CD4-positive, alpha-beta T cell treated with Interleukin-12 subunit alpha and Interleukin-12 subunit beta, for 1 hour (primary cell): ENCODE data around the gene RBM28.

ENCODE experiments used
- DNase-seq: peaks from one replicate; pipeline ENCODE4 v3.0.0-alpha.2; 2020

The RBM28 gene

DNA sequence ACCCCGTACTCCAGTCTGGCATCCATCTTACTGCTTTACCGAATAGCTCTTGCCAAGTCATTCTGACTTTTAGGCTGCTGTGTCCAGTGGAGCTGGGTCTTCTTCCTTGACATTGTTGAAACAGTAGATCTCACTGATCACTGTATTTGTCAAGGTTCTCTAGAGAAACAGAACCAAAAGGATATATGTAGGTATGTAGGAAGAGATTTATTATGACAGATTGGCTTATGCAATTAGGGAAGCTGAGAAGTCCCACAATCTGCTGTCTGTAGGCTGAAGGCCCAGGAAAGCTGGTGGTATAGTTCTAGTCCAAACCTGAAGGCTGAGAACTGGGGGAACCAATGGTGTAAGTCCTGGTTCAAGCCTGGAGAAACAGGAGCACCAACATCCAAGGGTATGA is 29.9 kb upstream of the RBM28 start:
- no peak for DNase-seq

DNA sequence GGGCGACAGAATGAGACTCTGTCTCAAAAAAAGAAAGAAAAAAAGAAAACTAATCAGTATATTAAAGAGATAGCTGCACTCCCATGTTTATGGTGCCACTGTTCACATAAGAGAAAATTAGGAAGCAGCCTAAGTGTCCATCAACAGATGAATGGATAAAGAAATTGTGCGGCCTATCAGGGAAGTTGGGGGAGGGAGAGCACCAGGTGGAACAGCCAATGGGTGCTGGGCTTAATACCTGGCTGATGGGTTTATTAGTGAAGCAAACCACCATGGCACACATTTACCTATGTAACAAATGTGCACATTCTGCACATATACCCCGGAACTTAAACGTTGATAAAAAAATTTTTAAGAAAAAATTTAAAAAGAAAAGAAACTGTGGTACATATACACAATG is 26.8 kb upstream of the RBM28 start:
- DNase-seq, result no peak

DNA sequence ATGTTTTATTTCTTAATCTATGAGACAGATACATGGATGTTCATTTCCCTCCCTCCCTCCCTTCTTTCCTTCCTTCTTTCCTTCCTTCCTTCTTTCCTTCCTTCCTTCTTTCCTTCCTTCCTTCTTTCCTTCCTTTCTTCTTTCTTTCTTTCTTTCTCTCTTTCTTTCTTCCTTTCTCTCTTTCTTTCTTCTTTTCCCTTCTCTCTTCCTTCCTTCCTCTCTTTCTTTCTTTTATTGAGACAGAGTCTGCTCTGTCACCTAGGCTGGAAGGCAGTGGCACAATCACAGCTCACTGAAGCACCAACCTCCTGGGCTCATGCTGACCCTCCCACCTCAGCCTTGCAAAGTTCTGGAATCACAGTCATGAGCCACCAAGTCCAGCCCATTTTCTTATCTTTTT is 23.3 kb upstream of the RBM28 start:
- DNase-seq, result no peak

DNA sequence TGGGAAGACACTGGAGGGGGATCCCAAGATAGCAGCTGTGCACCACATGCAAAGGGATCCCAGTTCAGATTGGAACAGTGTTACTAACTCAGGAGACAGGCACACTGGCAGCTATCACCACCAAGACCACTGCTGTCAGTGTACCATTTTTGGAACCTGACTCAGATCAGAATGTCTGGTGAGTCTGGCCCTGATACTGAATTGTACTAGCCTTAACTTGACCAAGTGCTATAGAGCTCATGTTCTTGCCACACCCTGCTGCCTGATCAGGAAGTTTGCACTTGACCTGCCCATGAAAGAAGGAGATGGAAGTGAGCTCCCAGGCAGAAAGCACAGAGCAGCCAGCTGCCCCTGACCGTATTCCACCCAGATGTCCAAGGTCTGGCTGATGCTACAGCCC is 22.6 kb upstream of the RBM28 start:
- no peak for DNase-seq

DNA sequence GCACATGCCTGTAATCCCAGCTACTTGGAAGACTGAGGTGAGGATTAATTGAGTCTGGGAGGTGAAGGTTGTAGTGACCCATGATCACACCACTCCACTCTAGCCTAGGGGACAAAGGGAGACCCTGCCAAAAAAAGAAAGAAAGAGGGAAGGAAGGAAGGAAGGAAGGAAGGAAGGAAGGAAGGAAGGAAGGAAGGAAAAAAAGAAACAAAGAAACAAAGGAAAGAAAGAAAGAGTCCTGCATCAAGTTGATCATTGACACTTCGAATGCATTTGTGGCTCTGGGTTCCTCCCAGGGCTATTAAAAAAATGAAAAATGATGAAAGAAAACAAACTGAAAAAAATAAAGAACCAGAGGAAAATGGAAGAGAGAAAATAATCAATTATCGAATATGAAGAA is 21.7 kb upstream of the RBM28 start:
- no peak for DNase-seq

DNA sequence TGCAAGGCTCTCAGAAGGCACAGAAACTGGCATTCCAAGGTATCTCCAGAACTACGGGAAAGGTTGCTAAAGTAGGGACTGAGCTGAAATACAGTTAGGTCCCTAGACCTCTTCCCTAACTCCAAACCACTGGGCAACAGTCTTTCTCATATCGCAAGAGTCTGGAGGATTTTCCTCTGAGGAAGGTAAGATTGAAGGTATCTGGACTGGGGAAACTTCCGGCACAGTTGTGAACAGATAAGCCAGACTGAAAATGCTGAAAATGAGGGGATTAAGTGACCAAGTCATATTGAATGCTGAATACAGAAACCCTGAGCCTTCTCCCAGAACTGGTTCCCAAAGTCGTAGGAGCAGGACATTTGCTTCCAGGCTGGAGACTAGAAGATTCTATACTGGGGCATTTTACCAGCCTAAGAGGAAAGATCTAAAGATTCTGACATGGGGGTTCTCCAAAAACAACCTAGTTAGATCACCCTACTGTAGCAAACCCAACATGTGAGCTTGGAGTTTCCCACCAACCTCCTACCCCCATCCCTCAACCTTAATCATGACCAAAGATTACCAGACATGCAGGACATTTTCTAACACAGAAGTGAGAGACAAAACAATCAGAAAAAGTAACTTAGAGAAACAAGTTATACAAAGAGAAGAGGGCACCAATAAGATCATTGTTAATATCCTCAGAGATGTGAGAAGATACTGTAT is 20.6 kb upstream of the RBM28 start:
- no peak for DNase-seq

DNA sequence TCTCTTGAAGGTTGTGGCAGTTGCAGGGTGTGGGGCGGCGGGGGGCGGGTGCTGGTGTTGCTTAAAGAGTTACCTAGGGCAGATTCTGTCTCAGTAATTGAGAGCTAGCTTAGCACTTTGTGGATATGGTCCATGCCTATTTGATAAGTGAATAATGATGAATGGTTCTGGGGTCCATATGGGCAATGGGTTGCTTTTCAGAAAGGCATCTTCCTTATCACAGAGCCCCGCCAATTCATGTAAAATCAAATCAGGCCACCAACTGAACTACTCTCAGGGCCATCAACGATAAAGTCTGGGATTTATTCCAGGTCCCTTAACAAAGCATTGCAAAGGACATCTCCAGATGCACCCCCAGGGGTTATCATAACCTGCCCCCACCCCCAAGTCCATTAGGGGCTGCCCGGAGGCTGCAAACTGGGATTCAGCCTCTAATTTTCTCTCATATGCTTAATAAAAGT is 19.6 kb upstream of the RBM28 start:
- DNase-seq, result no peak

DNA sequence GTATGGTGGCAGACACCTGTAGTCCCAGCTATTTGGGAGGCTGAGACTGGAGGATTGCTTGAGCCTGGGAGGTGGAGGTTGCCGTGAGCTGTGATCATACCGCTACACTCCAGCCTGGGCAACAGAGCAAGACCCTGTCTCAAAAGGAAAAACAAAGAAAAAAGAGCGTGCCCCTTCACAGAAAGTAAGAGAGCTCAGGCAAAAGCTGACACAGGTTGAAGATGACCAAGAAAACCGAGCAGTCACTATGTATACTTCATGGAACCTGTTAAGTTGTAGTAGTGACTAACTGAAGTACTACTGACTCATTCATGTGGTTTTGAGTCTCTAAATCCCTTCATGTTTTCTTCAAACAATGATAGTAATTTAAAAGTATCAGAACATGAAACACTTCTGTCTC is 19.0 kb upstream of the RBM28 start:
- no peak for DNase-seq

DNA sequence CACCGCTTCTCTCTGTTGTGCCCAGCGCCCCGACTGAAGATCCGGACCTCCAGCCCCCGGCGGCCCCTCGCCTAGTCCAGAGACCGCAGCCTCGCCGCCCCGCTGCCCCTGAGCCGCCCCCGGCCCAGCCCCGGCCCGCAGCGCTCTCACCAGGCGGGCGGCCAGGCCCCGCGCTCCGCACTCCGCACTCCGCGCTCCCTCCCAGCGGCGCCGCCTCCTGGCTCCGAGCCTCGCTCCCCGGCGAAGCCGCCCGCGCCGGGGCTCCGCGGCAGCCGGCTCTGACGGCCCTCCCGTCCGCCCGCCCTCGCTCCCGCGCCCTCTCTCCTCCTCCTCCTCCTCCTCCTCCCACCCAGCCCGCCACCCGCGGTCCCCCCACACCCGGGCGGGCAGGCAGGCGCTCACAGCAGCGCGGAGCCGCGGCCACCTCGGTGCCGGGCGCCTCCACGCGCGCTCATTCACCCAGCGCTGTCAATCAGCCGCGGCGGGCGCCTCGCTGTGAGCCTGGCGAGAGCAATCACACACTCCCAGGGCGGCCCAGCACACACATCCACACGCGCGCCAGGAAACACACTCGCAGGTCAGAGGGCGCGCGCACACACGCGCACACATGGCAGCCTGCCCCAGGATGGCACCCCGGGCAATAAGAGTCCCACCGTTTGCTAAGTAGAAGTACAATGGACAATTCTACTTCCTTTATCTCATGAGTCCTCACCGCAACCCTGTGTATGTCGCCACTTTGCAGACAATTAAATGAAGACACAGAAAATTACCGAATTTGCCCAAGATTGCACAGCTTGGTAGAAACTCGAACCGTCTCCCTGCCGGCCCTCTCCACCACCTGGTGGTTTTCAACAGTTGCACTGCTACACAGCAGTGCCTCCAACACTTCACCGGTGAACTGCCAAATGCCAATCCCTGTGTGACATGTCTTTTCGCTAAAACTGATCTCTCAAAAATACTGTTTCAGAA is 18.0 kb upstream of the RBM28 start, which contains the start of gene PRRT4:
TSS of gene PRRT4 (minus strand) at position 280 of the 969 bp plus-strand sequence.
- DNase-seq, result peak; percentile 57

DNA sequence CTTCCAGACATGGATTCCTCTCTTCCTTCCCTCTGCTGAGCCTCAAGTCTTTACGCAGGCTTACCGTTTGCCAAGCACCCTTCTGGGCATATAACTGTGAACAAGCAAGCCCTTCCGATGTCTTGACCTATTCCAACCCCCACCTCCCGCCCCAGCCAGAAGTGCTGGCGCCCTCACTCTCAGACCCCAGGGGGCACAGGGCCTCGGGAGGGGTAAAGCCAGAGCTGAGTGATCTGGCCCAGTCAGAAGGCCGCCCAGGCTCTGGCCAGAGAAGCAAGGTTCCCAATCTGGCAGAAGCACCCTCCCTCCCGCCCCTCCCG is 16.6 kb upstream of the RBM28 start:
- no peak for DNase-seq

DNA sequence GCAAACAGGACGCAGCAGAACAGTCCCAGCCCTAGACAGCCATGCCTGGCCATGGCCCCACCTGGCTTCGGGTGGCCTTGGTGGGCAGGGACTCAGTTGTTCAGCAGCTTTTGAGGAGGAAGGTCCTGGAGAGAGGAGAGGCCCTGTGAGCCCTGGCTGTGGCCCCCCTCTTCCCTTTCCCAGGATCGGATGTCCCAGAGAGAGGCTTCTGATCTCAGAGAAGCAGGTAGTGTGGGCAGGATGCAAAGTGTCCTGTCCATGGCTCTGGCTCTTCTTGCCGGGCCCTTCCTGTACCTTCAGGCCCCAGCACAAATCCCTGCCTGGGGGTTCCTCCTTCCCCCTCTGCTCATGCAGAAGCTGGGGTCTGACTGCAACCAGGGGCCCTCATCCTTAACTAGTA is 16.2 kb upstream of the RBM28 start:
- no peak for DNase-seq

DNA sequence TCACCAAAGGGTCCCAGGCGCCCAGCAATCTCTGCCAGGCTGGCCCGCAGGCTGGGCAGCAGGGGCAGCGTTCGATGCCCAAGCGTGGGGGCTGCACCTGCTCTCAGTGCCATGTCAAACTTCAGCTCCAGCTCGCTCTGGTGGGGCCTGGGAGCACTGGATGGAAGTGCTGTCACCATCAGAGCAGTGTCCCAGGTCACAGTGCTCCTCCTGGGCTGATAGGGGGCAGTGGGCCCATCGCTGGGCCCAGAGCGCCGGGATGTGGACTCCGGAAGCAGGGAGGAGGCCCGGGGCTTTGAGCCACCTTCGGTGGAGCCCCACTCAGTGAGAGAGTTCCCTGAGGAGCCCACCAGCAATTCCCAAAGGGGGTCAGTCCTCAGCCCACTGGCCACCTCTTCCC is 15.6 kb upstream of the RBM28 start:
- no peak for DNase-seq

DNA sequence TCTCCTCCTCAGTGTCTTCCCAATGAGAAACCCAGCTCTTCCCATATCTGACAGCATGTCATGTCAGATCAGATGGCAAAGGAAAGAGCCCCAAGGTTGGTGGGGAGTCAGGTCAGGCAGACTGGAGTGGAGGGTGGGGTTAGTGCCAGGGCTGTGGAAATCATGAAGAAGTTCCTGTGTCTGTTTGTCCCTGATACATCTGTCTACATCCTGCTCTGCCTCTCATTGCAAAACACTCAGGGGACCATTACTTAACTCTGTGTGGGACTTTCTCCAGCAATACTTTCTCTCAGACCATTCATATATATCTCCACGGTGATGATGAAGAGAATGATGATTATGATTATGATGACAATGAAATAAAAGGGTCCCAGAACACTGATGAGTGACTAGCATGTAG is 14.5 kb upstream of the RBM28 start:
- DNase-seq, result no peak

DNA sequence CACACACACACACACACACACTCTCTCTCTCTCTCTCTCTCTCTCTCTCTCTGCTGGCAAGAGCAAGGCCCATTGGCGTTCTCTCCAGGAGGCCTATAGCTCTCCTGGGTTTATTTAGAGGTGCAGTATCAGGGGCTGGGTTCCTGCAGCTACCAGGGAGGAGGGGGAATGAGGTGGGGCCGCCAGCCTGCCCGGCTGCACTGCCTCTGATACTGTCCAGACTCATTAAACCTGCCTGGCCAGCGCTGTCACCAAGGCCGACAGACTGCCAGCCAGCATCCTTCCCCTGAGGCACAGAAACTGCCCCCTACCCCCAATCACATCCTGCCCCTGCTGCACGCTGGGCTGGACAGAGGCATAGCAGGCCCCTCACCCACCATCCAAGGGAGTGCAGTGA is 13.5 kb upstream of the RBM28 start:
- DNase-seq, result no peak

DNA sequence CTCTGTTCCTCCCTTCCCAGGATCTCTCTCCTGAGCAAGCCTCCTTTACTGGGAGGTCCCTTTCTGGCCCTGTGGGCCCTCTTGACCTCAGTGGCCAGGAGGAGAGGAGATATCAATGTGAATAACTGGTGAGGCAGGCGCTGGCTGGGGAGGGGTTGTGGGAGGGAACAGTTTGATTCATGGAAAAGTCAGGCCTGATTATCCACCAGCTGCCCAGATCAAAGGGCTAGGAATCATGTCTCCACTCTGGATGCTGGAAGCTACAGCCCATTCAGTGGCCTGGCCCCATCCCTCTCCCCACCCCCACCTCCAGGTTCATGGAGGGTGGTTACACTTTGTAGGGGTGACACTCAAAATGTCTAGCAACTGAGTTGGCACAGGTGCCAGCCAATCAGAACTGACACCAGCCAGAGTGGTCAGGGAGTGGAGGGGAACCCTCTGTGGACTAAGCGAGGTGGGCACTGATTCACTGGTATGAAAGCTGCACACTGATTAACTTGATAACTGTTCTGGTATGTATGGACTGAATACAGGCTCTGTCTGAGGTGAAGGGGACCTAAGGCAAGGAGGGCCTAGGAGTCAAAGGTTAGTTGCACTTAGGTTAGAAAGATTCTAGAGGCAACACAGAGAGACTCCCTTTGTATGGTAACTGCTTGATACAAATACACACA is 13.0 kb upstream of the RBM28 start:
- DNase-seq, result no peak

DNA sequence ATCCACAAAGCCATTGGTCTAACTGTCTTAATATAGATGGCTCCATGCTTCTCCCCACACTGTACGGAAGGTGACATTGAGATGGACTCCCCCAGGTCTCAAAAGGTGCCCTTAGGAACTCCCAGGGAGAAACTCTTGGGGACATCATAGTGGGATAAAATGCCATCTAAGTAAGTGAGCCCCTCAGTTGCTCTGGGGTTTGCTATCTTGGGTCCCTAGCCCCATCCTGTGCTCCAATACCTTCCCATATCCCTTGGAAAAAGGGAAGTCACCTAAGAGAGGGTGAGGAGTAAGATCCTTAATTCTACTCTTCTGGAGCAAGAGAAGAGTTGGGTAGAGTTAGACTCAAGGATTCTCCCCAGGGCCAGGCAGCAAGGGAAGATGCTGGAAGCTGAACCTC is 9.9 kb upstream of the RBM28 start:
- no peak for DNase-seq

DNA sequence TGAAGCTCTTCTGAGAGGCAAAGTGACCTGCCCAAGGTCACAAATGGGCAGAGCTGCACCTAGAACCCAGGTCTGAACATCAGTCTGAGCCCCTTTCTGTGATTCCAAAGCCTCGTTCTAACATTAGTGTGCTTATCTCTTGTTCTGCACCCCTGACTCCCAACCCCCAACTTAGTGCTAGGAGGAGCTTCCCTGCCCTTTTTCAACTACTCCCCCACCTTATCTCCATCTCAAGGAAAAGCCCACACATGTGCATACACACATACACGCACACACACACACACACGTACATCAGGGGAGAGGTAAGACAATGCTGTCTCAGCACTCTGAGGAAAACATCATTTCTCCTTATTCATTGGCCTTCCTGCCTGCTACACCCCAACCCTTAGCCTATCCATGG is 9.5 kb upstream of the RBM28 start:
- DNase-seq, result no peak

DNA sequence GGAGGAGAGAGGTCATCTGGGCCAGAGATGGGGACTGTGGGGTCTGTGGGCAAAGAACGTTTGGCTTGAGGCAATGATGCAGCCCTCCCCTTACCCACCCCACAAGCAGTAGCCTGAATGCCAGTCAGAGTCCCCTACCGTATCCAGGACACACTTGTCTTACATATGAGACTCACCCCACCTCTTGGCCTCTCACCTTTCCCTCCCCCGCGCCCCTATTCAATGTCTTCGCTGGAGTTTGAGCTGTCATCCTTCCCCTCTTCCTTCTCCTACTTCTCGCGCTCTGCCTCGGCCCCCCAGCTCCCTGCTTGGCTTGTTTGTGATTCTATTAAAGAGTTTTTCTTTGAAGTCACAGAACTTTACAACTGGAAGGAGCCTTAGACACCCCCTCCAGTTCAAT is 8.9 kb upstream of the RBM28 start:
- DNase-seq, result no peak

DNA sequence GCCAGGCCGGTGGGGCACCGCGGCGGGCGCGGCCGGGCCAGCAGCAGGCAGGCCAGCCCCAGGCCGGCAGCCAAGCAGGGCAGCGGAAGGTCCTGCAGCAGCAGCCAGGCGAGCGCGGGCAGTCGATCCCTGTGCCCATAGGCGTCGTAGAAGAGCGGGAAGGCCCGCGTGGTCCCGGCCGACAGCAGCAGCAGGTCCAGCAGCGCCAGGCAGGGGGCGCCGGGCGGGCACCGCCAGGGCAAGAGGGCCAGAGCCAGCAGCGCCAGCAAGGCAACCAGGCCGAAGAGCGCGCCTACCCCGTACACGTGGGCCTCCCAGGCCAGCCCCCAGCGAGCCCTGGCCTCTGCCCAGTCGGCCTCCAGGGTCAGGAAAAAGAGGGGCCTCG is 8.4 kb upstream of the RBM28 start:
- DNase-seq, result peak; percentile 18

DNA sequence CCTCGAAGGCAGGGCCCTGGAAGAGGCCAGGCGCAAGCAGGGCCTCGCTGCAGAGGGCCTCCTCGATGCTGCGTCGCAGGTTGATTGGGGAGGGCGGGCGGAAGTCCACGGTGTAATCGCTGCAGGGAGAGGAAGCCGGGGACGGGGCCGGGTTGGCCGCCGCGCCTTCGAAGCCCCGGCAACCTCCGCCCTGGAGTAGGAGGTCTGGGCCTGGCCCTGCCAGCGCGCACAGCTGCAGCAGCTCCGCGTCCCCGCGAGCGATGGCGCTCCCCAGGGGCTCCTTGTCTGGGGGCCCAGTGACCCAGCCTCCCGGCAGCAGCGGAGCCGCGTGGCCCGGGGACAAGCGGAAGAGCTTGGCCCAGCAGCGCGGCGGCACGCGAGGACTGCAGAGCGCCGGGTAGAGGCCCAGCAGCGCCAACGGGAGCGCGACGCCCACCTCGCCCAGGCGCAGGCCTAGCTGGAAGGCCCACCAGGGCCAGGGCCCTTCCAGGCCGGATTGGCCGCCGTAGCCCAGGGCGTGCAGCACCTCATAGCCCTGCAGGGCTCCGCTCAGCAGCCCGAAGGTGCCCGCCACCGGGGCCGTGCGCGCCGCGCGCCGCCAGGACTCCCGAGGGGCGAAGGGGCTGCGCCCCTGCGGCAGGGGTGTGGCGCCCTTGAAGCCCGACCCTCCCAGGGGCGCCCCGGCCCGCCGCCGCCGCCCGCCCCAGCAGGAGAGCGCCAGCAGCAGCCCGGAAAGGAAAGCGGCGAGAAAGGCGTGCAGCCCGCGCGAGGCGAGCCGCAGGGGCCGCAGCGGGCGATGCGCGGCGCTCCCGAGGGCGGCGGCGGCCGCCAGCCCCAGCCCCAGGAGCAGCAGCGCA is 7.8 kb upstream of the RBM28 start:
- peak; percentile 5 for DNase-seq

DNA sequence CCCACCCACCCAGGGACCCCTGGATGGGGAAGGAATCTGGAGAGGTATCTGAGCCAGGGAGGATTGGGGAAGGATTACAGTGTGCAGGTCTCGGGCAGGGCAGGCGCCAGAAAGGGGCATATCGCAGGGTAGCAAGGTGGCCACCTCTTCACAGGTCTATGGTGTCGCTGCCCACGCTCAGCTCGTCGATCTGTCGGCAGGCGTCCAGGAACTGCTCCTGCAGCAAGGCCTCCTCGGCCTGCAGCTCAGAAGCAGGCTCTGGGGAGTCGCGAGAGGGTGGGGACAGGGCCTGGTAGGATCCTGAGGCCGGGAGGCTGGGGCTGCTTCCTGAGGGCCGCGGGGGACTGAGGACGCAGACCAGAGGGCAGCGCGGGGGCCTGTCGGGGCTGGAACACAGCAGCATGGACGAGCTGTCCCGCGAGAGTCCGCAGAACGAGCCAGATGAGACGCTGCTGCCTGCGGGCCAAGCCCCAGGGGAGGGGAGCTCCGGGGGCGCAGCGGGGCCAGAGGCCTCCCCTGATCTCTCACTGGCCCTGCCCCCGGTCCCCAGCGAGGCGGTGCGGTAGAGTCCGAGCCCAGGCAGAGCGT is 7.1 kb upstream of the RBM28 start:
- DNase-seq, result no peak

DNA sequence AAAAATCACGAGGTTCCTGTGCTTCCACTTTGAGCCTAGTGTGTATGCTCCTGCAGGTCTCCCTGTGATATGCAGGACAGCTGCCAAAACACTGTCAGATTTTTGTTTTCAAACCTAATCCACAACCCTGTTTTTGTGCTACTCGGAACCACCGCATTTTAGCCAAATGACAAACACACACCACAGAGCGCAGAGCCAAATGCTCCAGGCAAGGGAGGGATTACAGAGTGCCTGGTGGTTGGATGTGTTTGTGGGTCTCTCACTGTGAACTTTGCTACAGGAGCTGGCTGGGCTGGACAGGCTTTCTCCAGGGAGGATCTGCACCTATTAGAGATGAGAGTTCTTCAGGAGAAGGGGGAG is 5.7 kb upstream of the RBM28 start:
- DNase-seq, result no peak
